GM12892 (cell line): ENCODE measurements around the gene DDX42.

Source experiments
- POLR2A ChIP-seq: IDR thresholded peaks from 2 replicates; pipeline ENCODE4 v1.6.1; 2011; ENCODE audit warnings: low read depth, low read length, control low read depth
- POLR2AphosphoS5 ChIP-seq: IDR thresholded peaks from 2 replicates; pipeline ENCODE4 v1.6.1; 2011; ENCODE audit warnings: low read depth, low read length, control low read depth
- TAF1 ChIP-seq: IDR thresholded peaks from 2 replicates; pipeline ENCODE4 v1.6.1; 2011; ENCODE audit warnings: low read depth, mild to moderate bottlenecking, control low read depth, low read length, borderline replicate concordance

- no peak for TF ChIP-seq POLR2A
- TF ChIP-seq POLR2AphosphoS5 = no peak
- TF ChIP-seq TAF1 = no peak
Measured at GRCh38 chr17:63751806-63752205, 22.2 kb upstream of the DDX42 start.
